ENCODE results near the gene POLR2C.
"Not testable (repeated sequence)": the region's sequence is repeated elsewhere in the genome, so short reads cannot be mapped to it uniquely, and the experiment has no call there.

Gene POLR2C

GRCh38 chr16:57462209-57462977 is at the start of gene POLR2C:
Gene POLR2C (plus strand): TSS chr16:57462679. CDS start chr16:57462725, 46 bp downstream.
- peak; percentile 81 for DNase-seq (ENCODE audit: low spot score)

GRCh38 chr16:57413301-57413730 is 49.2 kb upstream of the POLR2C start:
- DNase-seq (ENCODE audit: low spot score) = no peak

- DNase-seq (ENCODE audit: low spot score) = no peak
Measured at GRCh38 chr16:57413733-57414132, 48.7 kb upstream of the POLR2C start.

GRCh38 chr16:57416084-57416483 is 46.4 kb upstream of the POLR2C start:
- DNase-seq (ENCODE audit: low spot score) = no peak

- DNase-seq (ENCODE audit: low spot score) = no peak
Measured at GRCh38 chr16:57419506-57419905, 43.0 kb upstream of the POLR2C start.

GRCh38 chr16:57422026-57422944 is 40.2 kb upstream of the POLR2C start:
- DNase-seq (ENCODE audit: low spot score) = peak; percentile 37

- no peak for DNase-seq (ENCODE audit: low spot score)
Measured at GRCh38 chr16:57423152-57423551, 39.3 kb upstream of the POLR2C start.

GRCh38 chr16:57424583-57424982 is 37.9 kb upstream of the POLR2C start:
- no peak for DNase-seq (ENCODE audit: low spot score)

- DNase-seq (ENCODE audit: low spot score) = no peak
Measured at GRCh38 chr16:57426356-57426755, 36.1 kb upstream of the POLR2C start.

- DNase-seq (ENCODE audit: low spot score) = no peak
Measured at GRCh38 chr16:57427307-57427706, 35.2 kb upstream of the POLR2C start.

- DNase-seq (ENCODE audit: low spot score) = no peak
Measured at GRCh38 chr16:57427824-57428223, 34.7 kb upstream of the POLR2C start.

- DNase-seq (ENCODE audit: low spot score) = no peak
Measured at GRCh38 chr16:57430955-57431354, 31.5 kb upstream of the POLR2C start.

GRCh38 chr16:57432505-57432904 is 30.0 kb upstream of the POLR2C start:
- DNase-seq (ENCODE audit: low spot score) = no peak

GRCh38 chr16:57432989-57433388 is 29.5 kb upstream of the POLR2C start:
- DNase-seq (ENCODE audit: low spot score) = no peak

GRCh38 chr16:57434003-57434402 is 28.5 kb upstream of the POLR2C start:
- DNase-seq (ENCODE audit: low spot score) = no peak

- no peak for DNase-seq (ENCODE audit: low spot score)
Measured at GRCh38 chr16:57435838-57436237, 26.6 kb upstream of the POLR2C start.

- not testable (repeated sequence) for DNase-seq (ENCODE audit: low spot score)
Measured at GRCh38 chr16:57439947-57440346, 22.5 kb upstream of the POLR2C start.

- DNase-seq (ENCODE audit: low spot score) = not testable (repeated sequence)
Measured at GRCh38 chr16:57440551-57440950, 21.9 kb upstream of the POLR2C start.

GRCh38 chr16:57444711-57445110 is 17.8 kb upstream of the POLR2C start:
- DNase-seq (ENCODE audit: low spot score) = no peak

- DNase-seq (ENCODE audit: low spot score) = no peak
Measured at GRCh38 chr16:57445510-57445909, 17.0 kb upstream of the POLR2C start.

- peak; percentile 36 for DNase-seq (ENCODE audit: low spot score)
Measured at GRCh38 chr16:57446531-57447185, 15.8 kb upstream of the POLR2C start.

- DNase-seq (ENCODE audit: low spot score) = peak; percentile 93
Measured at GRCh38 chr16:57447186-57447962, 15.1 kb upstream of the POLR2C start, which contains the start of the genes CIAPIN1 and COQ9. Gene CIAPIN1 (minus strand): TSS chr16:57447385. CDS start chr16:57440928, 6,457 bp downstream. Gene COQ9 (plus strand): TSS chr16:57447479. CDS start chr16:57447506, 27 bp downstream.
